ENCODE results near the gene KRT33A.

KRT33A gene

DNA sequence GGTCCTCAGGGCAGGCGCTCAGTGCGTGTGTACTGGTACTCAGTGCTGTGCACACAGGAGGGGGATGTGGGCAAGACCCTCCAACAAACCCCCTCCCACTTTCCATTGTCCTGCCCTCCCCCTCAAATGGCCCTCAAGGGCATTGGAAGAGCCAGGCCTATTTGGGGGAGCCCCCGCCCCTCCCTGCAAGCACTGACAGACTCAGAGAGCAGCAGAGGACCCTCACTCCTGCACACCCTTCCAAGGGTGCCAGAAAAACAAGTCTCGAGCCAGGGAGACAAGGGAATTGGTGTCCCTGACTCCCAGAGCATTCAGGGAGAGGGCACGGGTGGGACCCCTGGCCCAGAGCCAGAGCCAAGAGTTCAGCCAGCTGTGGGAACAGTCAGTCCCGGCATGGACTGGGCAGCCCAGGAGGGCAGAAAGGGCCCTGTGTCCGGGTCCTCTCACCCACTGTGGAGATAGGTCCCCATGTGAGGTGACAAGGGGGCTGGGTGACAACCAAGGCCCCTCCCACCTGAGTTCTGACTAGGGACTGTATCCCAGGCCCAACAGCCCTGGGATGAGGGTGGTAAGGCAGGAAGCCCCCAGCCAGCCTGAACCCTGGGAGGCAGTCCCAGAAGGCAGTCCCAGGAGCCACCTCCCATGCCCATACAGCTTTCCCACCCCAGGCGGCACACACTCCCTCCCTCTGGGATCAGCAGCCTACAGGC lies 23.1 kb downstream of the KRT33A start:
- no peak for ATAC-seq
- TF ChIP-seq ZFP30 (CRISPR knock-in tag; IDR thresholded peaks at IDR 0.05) (no peak), TCF4 (CRISPR knock-in tag; IDR thresholded peaks at IDR 0.05; ENCODE audit: borderline replicate concordance) (no peak), ZFP3 (CRISPR knock-in tag; IDR thresholded peaks at IDR 0.05) (no peak), BACH2 (CRISPR knock-in tag; IDR thresholded peaks at IDR 0.05; ENCODE audit: borderline replicate concordance) (no peak), RARB (CRISPR knock-in tag; IDR thresholded peaks at IDR 0.05) (no peak), OSR1 (CRISPR knock-in tag; IDR thresholded peaks at IDR 0.05) (no peak), SNAI2 (CRISPR knock-in tag; IDR thresholded peaks at IDR 0.05) (no peak), ISL1 (CRISPR knock-in tag; IDR thresholded peaks at IDR 0.05) (no peak), PPARA (CRISPR knock-in tag; IDR thresholded peaks at IDR 0.05; ENCODE audit: borderline replicate concordance) (no peak), ZNF565 (CRISPR knock-in tag; conservative IDR thresholded peaks at IDR 0.05; ENCODE audit: low read depth) (no peak), ARNTL (CRISPR knock-in tag; IDR thresholded peaks at IDR 0.05; ENCODE audit: borderline replicate concordance, low read depth) (no peak), ZNF8 (CRISPR knock-in tag; IDR thresholded peaks at IDR 0.05) (no peak), ZC3H10 (CRISPR knock-in tag; IDR thresholded peaks at IDR 0.05) (no peak), ESRRG (CRISPR knock-in tag; IDR thresholded peaks at IDR 0.05) (no peak)
- TF ChIP-seq, protein P1, sequence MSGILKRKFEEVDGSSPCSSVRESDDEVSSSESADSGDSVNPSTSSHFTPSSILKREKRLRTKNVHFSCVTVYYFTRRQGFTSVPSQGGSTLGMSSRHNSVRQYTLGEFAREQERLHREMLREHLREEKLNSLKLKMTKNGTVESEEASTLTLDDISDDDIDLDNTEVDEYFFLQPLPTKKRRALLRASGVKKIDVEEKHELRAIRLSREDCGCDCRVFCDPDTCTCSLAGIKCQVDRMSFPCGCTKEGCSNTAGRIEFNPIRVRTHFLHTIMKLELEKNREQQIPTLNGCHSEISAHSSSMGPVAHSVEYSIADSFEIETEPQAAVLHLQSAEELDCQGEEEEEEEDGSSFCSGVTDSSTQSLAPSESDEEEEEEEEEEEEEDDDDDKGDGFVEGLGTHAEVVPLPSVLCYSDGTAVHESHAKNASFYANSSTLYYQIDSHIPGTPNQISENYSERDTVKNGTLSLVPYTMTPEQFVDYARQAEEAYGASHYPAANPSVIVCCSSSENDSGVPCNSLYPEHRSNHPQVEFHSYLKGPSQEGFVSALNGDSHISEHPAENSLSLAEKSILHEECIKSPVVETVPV (CRISPR knock-in tag; IDR thresholded peaks at IDR 0.05): no peak
- TF ChIP-seq, protein P2, sequence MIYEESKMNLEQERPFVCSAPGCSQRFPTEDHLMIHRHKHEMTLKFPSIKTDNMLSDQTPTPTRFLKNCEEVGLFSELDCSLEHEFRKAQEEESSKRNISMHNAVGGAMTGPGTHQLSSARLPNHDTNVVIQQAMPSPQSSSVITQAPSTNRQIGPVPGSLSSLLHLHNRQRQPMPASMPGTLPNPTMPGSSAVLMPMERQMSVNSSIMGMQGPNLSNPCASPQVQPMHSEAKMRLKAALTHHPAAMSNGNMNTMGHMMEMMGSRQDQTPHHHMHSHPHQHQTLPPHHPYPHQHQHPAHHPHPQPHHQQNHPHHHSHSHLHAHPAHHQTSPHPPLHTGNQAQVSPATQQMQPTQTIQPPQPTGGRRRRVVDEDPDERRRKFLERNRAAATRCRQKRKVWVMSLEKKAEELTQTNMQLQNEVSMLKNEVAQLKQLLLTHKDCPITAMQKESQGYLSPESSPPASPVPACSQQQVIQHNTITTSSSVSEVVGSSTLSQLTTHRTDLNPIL (CRISPR knock-in tag; IDR thresholded peaks at IDR 0.05; ENCODE audit: low read depth): no peak
- TF ChIP-seq, protein P3, sequence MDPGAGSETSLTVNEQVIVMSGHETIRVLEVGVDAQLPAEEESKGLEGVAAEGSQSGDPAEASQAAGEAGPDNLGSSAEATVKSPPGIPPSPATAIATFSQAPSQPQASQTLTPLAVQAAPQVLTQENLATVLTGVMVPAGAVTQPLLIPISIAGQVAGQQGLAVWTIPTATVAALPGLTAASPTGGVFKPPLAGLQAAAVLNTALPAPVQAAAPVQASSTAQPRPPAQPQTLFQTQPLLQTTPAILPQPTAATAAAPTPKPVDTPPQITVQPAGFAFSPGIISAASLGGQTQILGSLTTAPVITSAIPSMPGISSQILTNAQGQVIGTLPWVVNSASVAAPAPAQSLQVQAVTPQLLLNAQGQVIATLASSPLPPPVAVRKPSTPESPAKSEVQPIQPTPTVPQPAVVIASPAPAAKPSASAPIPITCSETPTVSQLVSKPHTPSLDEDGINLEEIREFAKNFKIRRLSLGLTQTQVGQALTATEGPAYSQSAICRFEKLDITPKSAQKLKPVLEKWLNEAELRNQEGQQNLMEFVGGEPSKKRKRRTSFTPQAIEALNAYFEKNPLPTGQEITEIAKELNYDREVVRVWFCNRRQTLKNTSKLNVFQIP (CRISPR knock-in tag; IDR thresholded peaks at IDR 0.05; ENCODE audit: borderline replicate concordance, low read depth): no peak
- TF ChIP-seq, protein P4, sequence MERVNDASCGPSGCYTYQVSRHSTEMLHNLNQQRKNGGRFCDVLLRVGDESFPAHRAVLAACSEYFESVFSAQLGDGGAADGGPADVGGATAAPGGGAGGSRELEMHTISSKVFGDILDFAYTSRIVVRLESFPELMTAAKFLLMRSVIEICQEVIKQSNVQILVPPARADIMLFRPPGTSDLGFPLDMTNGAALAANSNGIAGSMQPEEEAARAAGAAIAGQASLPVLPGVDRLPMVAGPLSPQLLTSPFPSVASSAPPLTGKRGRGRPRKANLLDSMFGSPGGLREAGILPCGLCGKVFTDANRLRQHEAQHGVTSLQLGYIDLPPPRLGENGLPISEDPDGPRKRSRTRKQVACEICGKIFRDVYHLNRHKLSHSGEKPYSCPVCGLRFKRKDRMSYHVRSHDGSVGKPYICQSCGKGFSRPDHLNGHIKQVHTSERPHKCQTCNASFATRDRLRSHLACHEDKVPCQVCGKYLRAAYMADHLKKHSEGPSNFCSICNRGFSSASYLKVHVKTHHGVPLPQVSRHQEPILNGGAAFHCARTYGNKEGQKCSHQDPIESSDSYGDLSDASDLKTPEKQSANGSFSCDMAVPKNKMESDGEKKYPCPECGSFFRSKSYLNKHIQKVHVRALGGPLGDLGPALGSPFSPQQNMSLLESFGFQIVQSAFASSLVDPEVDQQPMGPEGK (CRISPR knock-in tag; IDR thresholded peaks at IDR 0.05; ENCODE audit: borderline replicate concordance): no peak
- TF ChIP-seq, protein P5, sequence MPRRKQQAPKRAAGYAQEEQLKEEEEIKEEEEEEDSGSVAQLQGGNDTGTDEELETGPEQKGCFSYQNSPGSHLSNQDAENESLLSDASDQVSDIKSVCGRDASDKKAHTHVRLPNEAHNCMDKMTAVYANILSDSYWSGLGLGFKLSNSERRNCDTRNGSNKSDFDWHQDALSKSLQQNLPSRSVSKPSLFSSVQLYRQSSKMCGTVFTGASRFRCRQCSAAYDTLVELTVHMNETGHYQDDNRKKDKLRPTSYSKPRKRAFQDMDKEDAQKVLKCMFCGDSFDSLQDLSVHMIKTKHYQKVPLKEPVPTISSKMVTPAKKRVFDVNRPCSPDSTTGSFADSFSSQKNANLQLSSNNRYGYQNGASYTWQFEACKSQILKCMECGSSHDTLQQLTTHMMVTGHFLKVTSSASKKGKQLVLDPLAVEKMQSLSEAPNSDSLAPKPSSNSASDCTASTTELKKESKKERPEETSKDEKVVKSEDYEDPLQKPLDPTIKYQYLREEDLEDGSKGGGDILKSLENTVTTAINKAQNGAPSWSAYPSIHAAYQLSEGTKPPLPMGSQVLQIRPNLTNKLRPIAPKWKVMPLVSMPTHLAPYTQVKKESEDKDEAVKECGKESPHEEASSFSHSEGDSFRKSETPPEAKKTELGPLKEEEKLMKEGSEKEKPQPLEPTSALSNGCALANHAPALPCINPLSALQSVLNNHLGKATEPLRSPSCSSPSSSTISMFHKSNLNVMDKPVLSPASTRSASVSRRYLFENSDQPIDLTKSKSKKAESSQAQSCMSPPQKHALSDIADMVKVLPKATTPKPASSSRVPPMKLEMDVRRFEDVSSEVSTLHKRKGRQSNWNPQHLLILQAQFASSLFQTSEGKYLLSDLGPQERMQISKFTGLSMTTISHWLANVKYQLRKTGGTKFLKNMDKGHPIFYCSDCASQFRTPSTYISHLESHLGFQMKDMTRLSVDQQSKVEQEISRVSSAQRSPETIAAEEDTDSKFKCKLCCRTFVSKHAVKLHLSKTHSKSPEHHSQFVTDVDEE (CRISPR knock-in tag; IDR thresholded peaks at IDR 0.05): no peak

- ATAC-seq: no peak
- TF ChIP-seq ARNTL (CRISPR knock-in tag; IDR thresholded peaks at IDR 0.05; ENCODE audit: borderline replicate concordance, low read depth): no peak
- TF ChIP-seq, protein P2 (CRISPR knock-in tag; IDR thresholded peaks at IDR 0.05; ENCODE audit: low read depth): no peak
- TF ChIP-seq ZNF70 (CRISPR knock-in tag; IDR thresholded peaks at IDR 0.05): no peak
- TF ChIP-seq OSR1 (CRISPR knock-in tag; IDR thresholded peaks at IDR 0.05): no peak
- TF ChIP-seq, protein P1 (CRISPR knock-in tag; IDR thresholded peaks at IDR 0.05): no peak
- no peak for TF ChIP-seq ISL1 (CRISPR knock-in tag; IDR thresholded peaks at IDR 0.05)
- no peak for TF ChIP-seq PPARA (CRISPR knock-in tag; IDR thresholded peaks at IDR 0.05; ENCODE audit: borderline replicate concordance)
- TF ChIP-seq ZNF8 (CRISPR knock-in tag; IDR thresholded peaks at IDR 0.05): no peak
- TF ChIP-seq RARB (CRISPR knock-in tag; IDR thresholded peaks at IDR 0.05): no peak
- no peak for TF ChIP-seq ZFP30 (CRISPR knock-in tag; IDR thresholded peaks at IDR 0.05)
- no peak for TF ChIP-seq ESRRG (CRISPR knock-in tag; IDR thresholded peaks at IDR 0.05)
- TF ChIP-seq, protein P5 (CRISPR knock-in tag; IDR thresholded peaks at IDR 0.05): no peak
These were observed 24.2 kb downstream of the KRT33A start for GRCh38 chr17:41326173-41327145.

All from SK-N-SH treated with all-trans-retinoic acid at 6 μM for 48 hours (cell line).